ENCODE data around the gene NBEAL2.

The NBEAL2 gene

DNA sequence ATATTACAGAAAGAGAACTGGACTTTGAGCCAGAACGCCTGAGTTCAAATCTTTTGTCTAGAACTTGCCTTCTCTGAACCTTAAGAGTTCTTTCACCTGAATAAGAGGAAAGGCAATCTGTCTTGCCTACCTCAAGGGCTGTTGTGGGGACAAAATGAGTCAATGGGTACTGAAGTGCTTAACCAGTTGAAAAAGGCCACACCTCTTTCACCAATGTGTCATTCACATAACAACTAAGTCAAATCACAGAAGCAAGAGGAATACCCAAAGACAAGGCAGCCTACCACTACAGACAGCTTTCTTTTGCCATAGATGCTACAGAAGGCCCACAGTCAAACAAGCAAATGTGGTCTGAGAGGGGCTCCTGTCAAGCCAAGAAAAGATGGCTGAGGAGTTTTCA lies 39.7 kb downstream of the NBEAL2 start:
- Histone ChIP-seq H3K36me3 (ENCODE audit: insufficient read depth, low read length) (peaks cover 78% of the 10 kb centered on the region; the same call in 1 of the 2 replicates), H4K20me1 (ENCODE audit: insufficient read depth, low read length) (no peaks in the 10 kb centered on the region), H3K27me3 (ENCODE audit: insufficient read depth, low read length) (no peaks in the 10 kb centered on the region), H2AFZ (ENCODE audit: low read length) (no peak overlapping the region), H3K4me3 (ENCODE audit: low read depth, low read length, poor library complexity, severe bottlenecking) (no peak overlapping the region), H3K9me2 (ENCODE audit: low read depth, low read length) (no peaks in the 10 kb centered on the region), H3K9ac (ENCODE audit: low read length) (no peak overlapping the region), H3K9me3 (ENCODE audit: low read length) (no peaks in the 10 kb centered on the region), H3K4me2 (ENCODE audit: low read length) (no peak overlapping the region), H3K27ac (ENCODE audit: low read depth, low read length, poor library complexity, severe bottlenecking) (no peak overlapping the region), H3K4me1 (ENCODE audit: insufficient read depth, low read length, severe bottlenecking) (peaks cover 20% of the 10 kb centered on the region), H3F3A (ENCODE audit: insufficient read depth, low read length) (no peaks in the 10 kb centered on the region), H3K79me2 (ENCODE audit: insufficient read depth, low read length) (no peaks in the 10 kb centered on the region; the same call in 1 of the 2 replicates)
- TF ChIP-seq, protein P1, sequence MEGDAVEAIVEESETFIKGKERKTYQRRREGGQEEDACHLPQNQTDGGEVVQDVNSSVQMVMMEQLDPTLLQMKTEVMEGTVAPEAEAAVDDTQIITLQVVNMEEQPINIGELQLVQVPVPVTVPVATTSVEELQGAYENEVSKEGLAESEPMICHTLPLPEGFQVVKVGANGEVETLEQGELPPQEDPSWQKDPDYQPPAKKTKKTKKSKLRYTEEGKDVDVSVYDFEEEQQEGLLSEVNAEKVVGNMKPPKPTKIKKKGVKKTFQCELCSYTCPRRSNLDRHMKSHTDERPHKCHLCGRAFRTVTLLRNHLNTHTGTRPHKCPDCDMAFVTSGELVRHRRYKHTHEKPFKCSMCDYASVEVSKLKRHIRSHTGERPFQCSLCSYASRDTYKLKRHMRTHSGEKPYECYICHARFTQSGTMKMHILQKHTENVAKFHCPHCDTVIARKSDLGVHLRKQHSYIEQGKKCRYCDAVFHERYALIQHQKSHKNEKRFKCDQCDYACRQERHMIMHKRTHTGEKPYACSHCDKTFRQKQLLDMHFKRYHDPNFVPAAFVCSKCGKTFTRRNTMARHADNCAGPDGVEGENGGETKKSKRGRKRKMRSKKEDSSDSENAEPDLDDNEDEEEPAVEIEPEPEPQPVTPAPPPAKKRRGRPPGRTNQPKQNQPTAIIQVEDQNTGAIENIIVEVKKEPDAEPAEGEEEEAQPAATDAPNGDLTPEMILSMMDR (IDR thresholded peaks at IDR 0.05; ENCODE audit: low read length) = no peak
- TF ChIP-seq EZH2 (IDR thresholded peaks at IDR 0.05; ENCODE audit: borderline replicate concordance, low read length) = no peak

GRCh38 chr3:47020311-47020710 lies 40.8 kb downstream of the NBEAL2 start:
- Histone ChIP-seq H4K20me1 (ENCODE audit: insufficient read depth, low read length) (no peaks in the 10 kb centered on the region), H3K27me3 (ENCODE audit: insufficient read depth, low read length) (no peaks in the 10 kb centered on the region), H3K9me2 (ENCODE audit: low read depth, low read length) (no peaks in the 10 kb centered on the region), H3F3A (ENCODE audit: insufficient read depth, low read length) (no peaks in the 10 kb centered on the region), H2AFZ (ENCODE audit: low read length) (no peak overlapping the region), H3K27ac (ENCODE audit: low read depth, low read length, poor library complexity, severe bottlenecking) (no peak overlapping the region), H3K9ac (ENCODE audit: low read length) (no peak overlapping the region), H3K79me2 (ENCODE audit: insufficient read depth, low read length) (no peaks in the 10 kb centered on the region; the same call in 1 of the 2 replicates), H3K4me3 (ENCODE audit: low read depth, low read length, poor library complexity, severe bottlenecking) (no peak overlapping the region), H3K4me2 (ENCODE audit: low read length) (no peak overlapping the region), H3K4me1 (ENCODE audit: insufficient read depth, low read length, severe bottlenecking) (peaks cover 20% of the 10 kb centered on the region), H3K36me3 (ENCODE audit: insufficient read depth, low read length) (peaks cover 76% of the 10 kb centered on the region; the same call in 1 of the 2 replicates), H3K9me3 (ENCODE audit: low read length) (no peaks in the 10 kb centered on the region)
- TF ChIP-seq, protein P1 (IDR thresholded peaks at IDR 0.05; ENCODE audit: low read length) = no peak
- no peak for TF ChIP-seq EZH2 (IDR thresholded peaks at IDR 0.05; ENCODE audit: borderline replicate concordance, low read length)

DNA sequence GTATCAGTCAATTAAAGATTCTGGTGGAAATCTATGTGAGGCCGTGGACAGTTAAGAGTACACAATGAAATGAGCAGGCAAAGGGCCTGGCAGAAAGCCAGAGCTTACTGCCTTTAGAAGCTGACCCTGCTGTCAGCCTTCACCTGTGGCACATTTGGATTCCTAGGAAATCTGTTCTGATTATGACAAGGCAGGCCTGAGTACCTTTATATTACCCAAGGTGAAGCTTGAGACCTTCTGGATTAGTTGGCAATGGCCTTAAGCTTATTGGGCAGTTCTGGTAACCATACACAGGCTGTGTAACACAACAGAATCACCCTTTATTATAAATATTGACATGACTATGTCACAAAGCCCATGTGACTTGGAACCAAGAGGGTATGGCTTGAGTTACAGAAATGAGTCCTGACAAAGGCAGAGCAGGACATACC lies 43.2 kb downstream of the NBEAL2 start:
- no peaks in the 10 kb centered on the region; the same call in 1 of the 2 replicates for H3K79me2 ChIP-seq (ENCODE audit: insufficient read depth, low read length)
- no peaks in the 10 kb centered on the region for H3K9me3 ChIP-seq (ENCODE audit: low read length)
- no peak overlapping the region for H3K4me3 ChIP-seq (ENCODE audit: low read depth, low read length, poor library complexity, severe bottlenecking)
- no peak for TF ChIP-seq EZH2 (IDR thresholded peaks at IDR 0.05; ENCODE audit: borderline replicate concordance, low read length)
- TF ChIP-seq, protein P1 (IDR thresholded peaks at IDR 0.05; ENCODE audit: low read length) = no peak
- H3K9ac ChIP-seq (ENCODE audit: low read length) = no peak overlapping the region
- no peaks in the 10 kb centered on the region for H3K9me2 ChIP-seq (ENCODE audit: low read depth, low read length)
- no peaks in the 10 kb centered on the region for H3F3A ChIP-seq (ENCODE audit: insufficient read depth, low read length)
- H3K4me2 ChIP-seq (ENCODE audit: low read length) = no peak overlapping the region
- H3K27ac ChIP-seq (ENCODE audit: low read depth, low read length, poor library complexity, severe bottlenecking) = no peak overlapping the region
- no peaks in the 10 kb centered on the region for H4K20me1 ChIP-seq (ENCODE audit: insufficient read depth, low read length)
- no peak overlapping the region for H2AFZ ChIP-seq (ENCODE audit: low read length)
- H3K36me3 ChIP-seq (ENCODE audit: insufficient read depth, low read length) = peaks cover 58% of the 10 kb centered on the region
- peaks cover 7% of the 10 kb centered on the region for H3K4me1 ChIP-seq (ENCODE audit: insufficient read depth, low read length, severe bottlenecking)
- H3K27me3 ChIP-seq (ENCODE audit: insufficient read depth, low read length) = no peaks in the 10 kb centered on the region
